B cell (primary cell): Measurements from ENCODE around the gene UPF3A. TPM values are rescaled to one million over a fixed set of nuclear protein-coding genes. Genes with fewer than 3 reads are reported as not detected.
"Not testable (repeated sequence)": the region's sequence is repeated elsewhere in the genome, so short reads cannot be mapped to it uniquely, and the experiment has no call there.

Source experiments
- ATAC-seq: fragments of 200-7000 bp; cut with Tn5 transposase; one replicate; pipeline ENCODE4 v1.10.0; 2021; ENCODE audit warnings: low read depth, mild to moderate bottlenecking, moderate number of reproducible peaks, moderate library complexity
- CTCF ChIA-PET: fragments of 350-600 bp; sonication (Branson Sonifier 250); formaldehyde crosslinking; loops from one replicate; lab custom pipeline; 2021; ENCODE audit warnings: antibody characterized with exemption, inconsistent platforms; lab: Charles Lee
- POLR2A ChIA-PET: fragments of 350-600 bp; sonication (Branson Sonifier 250); formaldehyde crosslinking; loops from one replicate; lab custom pipeline; 2021; ENCODE audit warnings: antibody characterized with exemption; lab: Charles Lee
- DNase-seq: peaks from one replicate; pipeline ENCODE4 v3.0.0; 2013
- H2AFZ ChIP-seq: 2 replicates; pipeline ENCODE4 v1.6.1; 2012; ENCODE audit warnings: mild to moderate bottlenecking, low read depth, low read length; ENCODE audit not compliant: insufficient read depth, poor library complexity, severe bottlenecking
- H3K27ac ChIP-seq, 2 donors: 1 replicate in 1 of 2; 2 replicates in 1 of 2; pipeline ENCODE4 v1.5.1; 2012 to 2013; ENCODE audit warnings: low read length in 2 of 2, mild to moderate bottlenecking in 2 of 2, moderate library complexity in 1 of 2
- H3K27me3 ChIP-seq, 4 experiments: fragments of 200-600 bp in 1 of 4; sonication (generic) in 1 of 4; replicated peaks in 1 of 4; 1 replicate in 2 of 4; 2 replicates in 2 of 4; pipeline versions ENCODE4 v1.6.1 to v1.7.0; 2013 to 2016; ENCODE audit warnings: low read length in 3 of 4, mild to moderate bottlenecking in 2 of 4, mixed read lengths in 1 of 4, moderate library complexity in 1 of 4; ENCODE audit not compliant: insufficient read depth in 4 of 4, control insufficient read depth in 3 of 4; ENCODE audit errors: control extremely low read depth in 1 of 4
- H3K36me3 ChIP-seq, 2 experiments: replicated peaks in 1 of 2; 1 replicate in 1 of 2; 2 replicates in 1 of 2; pipeline versions ENCODE4 v1.6.1 to v1.7.1; 2013; ENCODE audit warnings: low read length in 1 of 2; ENCODE audit not compliant: insufficient read depth in 2 of 2, control insufficient read depth in 1 of 2; ENCODE audit errors: control extremely low read depth in 1 of 2, extremely low read depth in 1 of 2
- H3K4me1 ChIP-seq, 2 donors: fragments of 200-600 bp in 1 of 2; sonication (generic) in 1 of 2; 1 replicate in 1 of 2; 2 replicates in 1 of 2; pipeline versions ENCODE4 v1.5.1 to v1.6.1; 2013 to 2017; ENCODE audit warnings: low read length in 2 of 2; ENCODE audit not compliant: control insufficient read depth in 2 of 2, insufficient read depth in 2 of 2
- H3K4me2 ChIP-seq: replicated peaks from 2 replicates; pipeline ENCODE3; 2012; ENCODE audit warnings: mild to moderate bottlenecking, low read depth, low read length; ENCODE audit not compliant: poor library complexity, severe bottlenecking
- H3K4me3 ChIP-seq, 5 experiments: fragments of 200-600 bp in 1 of 5; sonication (generic) in 1 of 5; 1 replicate in 3 of 5; 2 replicates in 2 of 5; pipeline versions ENCODE4 v1.5.1 to v1.7.0; 2011 to 2016; ENCODE audit warnings: low read length in 4 of 5, mild to moderate bottlenecking in 4 of 5, low read depth in 2 of 5, control low read depth in 1 of 5, moderate library complexity in 1 of 5; ENCODE audit not compliant: insufficient read depth in 1 of 5; ENCODE audit errors: control extremely low read depth in 1 of 5, extremely low read depth in 1 of 5
- H3K79me2 ChIP-seq: fragments of 200-600 bp; sonication (generic); one replicate; pipeline ENCODE4 v1.6.0; 2016; ENCODE audit warnings: low read length; ENCODE audit not compliant: control insufficient read depth, insufficient read depth
- H3K9ac ChIP-seq: fragments of 200-600 bp; sonication (generic); 2 replicates; pipeline ENCODE4 v1.6.1; 2017; ENCODE audit warnings: mild to moderate bottlenecking, low read length, moderate library complexity
- H3K9me3 ChIP-seq, 3 donors: one replicate each; pipeline versions ENCODE4 v1.6.1 to v1.7.1; 2013; ENCODE audit warnings: low read length in 2 of 3; ENCODE audit not compliant: control insufficient read depth in 2 of 3, insufficient read depth in 1 of 3; ENCODE audit errors: control extremely low read depth in 1 of 3
- H4K20me1 ChIP-seq: 2 replicates; pipeline ENCODE4 v1.6.0; 2012; ENCODE audit warnings: mild to moderate bottlenecking, low read length; ENCODE audit not compliant: insufficient read depth, control insufficient read depth, poor library complexity, severe bottlenecking
- H3K27ac Mint-ChIP-seq: one replicate; pipeline ENCODE4 v1.8.0; 2021; ENCODE audit warnings: mixed read lengths
- H3K27me3 Mint-ChIP-seq: one replicate; pipeline ENCODE4 v1.8.0; 2021; ENCODE audit warnings: mixed read lengths
- H3K4me1 Mint-ChIP-seq: one replicate; pipeline ENCODE4 v1.8.0; 2021; ENCODE audit warnings: mixed read lengths
- H3K4me3 Mint-ChIP-seq: one replicate; pipeline ENCODE4 v1.8.0; 2021; ENCODE audit warnings: mixed read lengths
- H3K9me3 Mint-ChIP-seq: one replicate; pipeline ENCODE4 v1.8.0; 2022; ENCODE audit warnings: mixed read lengths; ENCODE audit not compliant: insufficient read depth
- EZH2 ChIP-seq: IDR thresholded peaks from 2 replicates; pipeline ENCODE4 v1.6.1; 2012; ENCODE audit warnings: borderline replicate concordance, low read depth, mild to moderate bottlenecking, moderate library complexity, low read length; ENCODE audit not compliant: insufficient read depth, poor library complexity, severe bottlenecking
- WGBS: methylation state at CpG from one replicate; pipeline ENCODE4 v1.1.5; 2013; ENCODE audit warnings: missing lambda C conversion rate; ENCODE audit not compliant: insufficient coverage; 5-methylcytosine and 5-hydroxymethylcytosine counted together
- intact Hi-C: fragments of 100-400 bp; cut with micrococcal nuclease; formaldehyde crosslinking; loops from one replicate; pipeline ENCODE4 v1.10.0; 2022
- polyA plus RNA-seq: library from polyadenylated mRNA; depleted of rRNA; stranded (reverse); fragments of >200 nt; gene quantifications from 2 replicates; pipeline ENCODE4 v1.2.3, GENCODE V29; 2012
- total RNA-seq, 2 donors: library from RNA; stranded (reverse); fragments of 120-200 nt in 1 of 2; gene quantifications; 1 replicate in 1 of 2; 2 replicates in 1 of 2; pipeline versions ENCODE4 v1.2.3 to v1.2.4, GENCODE V29; 2013 to 2022
- TF ChIP-seq, protein P1 (sequence below): fragments of 200-600 bp; IDR thresholded peaks from one replicate; pipeline ENCODE4 v1.8.0; 2022; ENCODE audit warnings: antibody characterized with exemption, mild to moderate bottlenecking

UPF3A gene
- total and polyA plus RNA-seq, 2 donors (not counting 1 experiment from before 2014, with no cell fraction given) = 72.9 to 109 TPM

GRCh38 chr13:114334305-114335053 is 53.1 kb downstream of the UPF3A start:
- Histone ChIP-seq H3K4me2 (peak overlapping the region; percentile 59), H3K4me1 (peaks cover 15% of the 10 kb centered on the region in 2 donors), H3K9ac (peak overlapping the region; percentile 30), H4K20me1 (no peaks in the 10 kb centered on the region), H2AFZ (peak overlapping the region; percentile 62), H3K27ac (peak overlapping the region; percentile 62 to 72), H3K27me3 (no peaks in the 10 kb centered on the region), H3K36me3 (no peaks in the 10 kb centered on the region), H3K9me3 (no peaks in the 10 kb centered on the region), H3K4me3 (peak overlapping the region in 4 of 5 experiments; percentile 3 to 48 (median 9)), H3K79me2 (no peaks in the 10 kb centered on the region)
- Mint-ChIP-seq H3K27me3 (no peaks in the 10 kb centered on the region), H3K27ac (peak overlapping the region; percentile 89), H3K9me3 (no peaks in the 10 kb centered on the region), H3K4me1 (peaks cover 20% of the 10 kb centered on the region), H3K4me3 (peak overlapping the region; percentile 82)
- ChIA-PET CTCF (interaction anchor here (0.7 to 1.3 kb wide), 3 partner anchors 12 to 610 kb away, joined by 3 to 6 read pairs (median 3); no protein-coding TSS in a partner anchor), POLR2A (interaction anchor here (0.6 kb wide), 1 partner anchor 18 kb away, joined by 5 read pairs; no protein-coding TSS in a partner anchor)
- DNase-seq (peak; percentile 24), ATAC-seq (peak; percentile 53)
- intact Hi-C loops = no loop called here
- WGBS = no CpG with 5 or more reads among the region's 5 CpGs
- no peak for TF ChIP-seq EZH2
- TF ChIP-seq, protein P1, sequence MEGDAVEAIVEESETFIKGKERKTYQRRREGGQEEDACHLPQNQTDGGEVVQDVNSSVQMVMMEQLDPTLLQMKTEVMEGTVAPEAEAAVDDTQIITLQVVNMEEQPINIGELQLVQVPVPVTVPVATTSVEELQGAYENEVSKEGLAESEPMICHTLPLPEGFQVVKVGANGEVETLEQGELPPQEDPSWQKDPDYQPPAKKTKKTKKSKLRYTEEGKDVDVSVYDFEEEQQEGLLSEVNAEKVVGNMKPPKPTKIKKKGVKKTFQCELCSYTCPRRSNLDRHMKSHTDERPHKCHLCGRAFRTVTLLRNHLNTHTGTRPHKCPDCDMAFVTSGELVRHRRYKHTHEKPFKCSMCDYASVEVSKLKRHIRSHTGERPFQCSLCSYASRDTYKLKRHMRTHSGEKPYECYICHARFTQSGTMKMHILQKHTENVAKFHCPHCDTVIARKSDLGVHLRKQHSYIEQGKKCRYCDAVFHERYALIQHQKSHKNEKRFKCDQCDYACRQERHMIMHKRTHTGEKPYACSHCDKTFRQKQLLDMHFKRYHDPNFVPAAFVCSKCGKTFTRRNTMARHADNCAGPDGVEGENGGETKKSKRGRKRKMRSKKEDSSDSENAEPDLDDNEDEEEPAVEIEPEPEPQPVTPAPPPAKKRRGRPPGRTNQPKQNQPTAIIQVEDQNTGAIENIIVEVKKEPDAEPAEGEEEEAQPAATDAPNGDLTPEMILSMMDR = no peak

GRCh38 chr13:114336457-114336856 is 55.1 kb downstream of the UPF3A start:
- H3K27me3 ChIP-seq, H3K27ac ChIP-seq, H3K4me3 ChIP-seq, H3K27me3 Mint-ChIP-seq, H3K4me3 Mint-ChIP-seq, H3K27ac Mint-ChIP-seq, H2AFZ ChIP-seq, H3K79me2 ChIP-seq, H3K9me3 ChIP-seq, H3K9me3 Mint-ChIP-seq, H3K36me3 ChIP-seq, POLR2A ChIA-PET, ATAC-seq, H3K9ac ChIP-seq, H4K20me1 ChIP-seq, intact Hi-C loops, H3K4me2 ChIP-seq, DNase-seq: not testable (repeated sequence)
- CTCF ChIA-PET = interaction anchor here (1.2 kb wide), 1 partner anchor 413 kb away, joined by 3 read pairs; no protein-coding TSS in a partner anchor
- WGBS = no CpG with 5 or more reads among the region's 1 CpG
- H3K4me1 ChIP-seq = peaks cover 15 to 20% of the 10 kb centered on the region in 2 donors
- H3K4me1 Mint-ChIP-seq = peaks cover 24% of the 10 kb centered on the region
